HG03025 (cell line): ENCODE results near the gene BAHCC1.

Experiments
- ATAC-seq: cut with Tn5 transposase; IDR thresholded peaks from one replicate; pipeline ENCODE4 v1.9.1; 2021; ENCODE audit warnings: mild to moderate bottlenecking, moderate library complexity; ENCODE audit not compliant: unreplicated experiment, low FRiP score

Gene BAHCC1

GRCh38 chr17:81437191-81437651 is 42.0 kb downstream of the BAHCC1 start:
- no peak for ATAC-seq

GRCh38 chr17:81438007-81438659 is 42.9 kb downstream of the BAHCC1 start:
- no peak for ATAC-seq

GRCh38 chr17:81438688-81439087 is 43.4 kb downstream of the BAHCC1 start:
- ATAC-seq = no peak

GRCh38 chr17:81440051-81440471 is 44.8 kb downstream of the BAHCC1 start:
- ATAC-seq = no peak

GRCh38 chr17:81440511-81441244 is 45.4 kb downstream of the BAHCC1 start:
- ATAC-seq = no peak

- no peak for ATAC-seq
These were observed 47.5 kb downstream of the BAHCC1 start for GRCh38 chr17:81442791-81443190.

GRCh38 chr17:81443269-81443668 is 48.0 kb downstream of the BAHCC1 start:
- no peak for ATAC-seq

- no peak for ATAC-seq
These were observed 49.5 kb downstream of the BAHCC1 start for GRCh38 chr17:81444610-81445339.

- ATAC-seq = no peak
These were observed 50.6 kb downstream of the BAHCC1 start for GRCh38 chr17:81445642-81446503.

GRCh38 chr17:81447331-81447933 is 52.2 kb downstream of the BAHCC1 start:
- no peak for ATAC-seq

- ATAC-seq = no peak
These were observed 53.2 kb downstream of the BAHCC1 start for GRCh38 chr17:81448442-81448841.

- ATAC-seq = no peak
These were observed 53.7 kb downstream of the BAHCC1 start for GRCh38 chr17:81448950-81449349.

GRCh38 chr17:81449351-81449750 is 54.1 kb downstream of the BAHCC1 start:
- no peak for ATAC-seq

- no peak for ATAC-seq
These were observed 56.6 kb downstream of the BAHCC1 start for GRCh38 chr17:81451823-81452222.

GRCh38 chr17:81452551-81452950 is 57.3 kb downstream of the BAHCC1 start:
- ATAC-seq = no peak

GRCh38 chr17:81453076-81453475 is 57.8 kb downstream of the BAHCC1 start:
- ATAC-seq = no peak

- no peak for ATAC-seq
These were observed 58.5 kb downstream of the BAHCC1 start for GRCh38 chr17:81453712-81454111.

GRCh38 chr17:81454473-81454872 is 59.2 kb downstream of the BAHCC1 start:
- no peak for ATAC-seq

GRCh38 chr17:81455387-81455786 is 60.1 kb downstream of the BAHCC1 start:
- ATAC-seq = no peak

- no peak for ATAC-seq
These were observed 60.8 kb downstream of the BAHCC1 start for GRCh38 chr17:81456091-81456490.
